Measurements from ENCODE around the gene DDIT4. TPM values are rescaled to one million over a fixed set of nuclear protein-coding genes. Genes with fewer than 3 reads are reported as not detected.

Gene DDIT4
- total and polyA plus RNA-seq, 2 donors: 134 to 628 TPM

- Histone ChIP-seq H3K4me3 (ENCODE audit: low read length in 2 of 2) (no peak overlapping the region), H3K4me1 (ENCODE audit: control insufficient read depth in 2 of 2, insufficient read depth in 2 of 2, low read length in 2 of 2) (peaks cover 11 to 31% of the 10 kb centered on the region in 2 donors), H3K36me3 (ENCODE audit: control insufficient read depth in 2 of 2, insufficient read depth in 2 of 2, low read length in 1 of 2) (peaks cover 13 to 21% of the 10 kb centered on the region in 2 donors), H3K27ac (ENCODE audit: low read depth in 1 of 2, low read length in 1 of 2) (peak overlapping the region in 1 of 2 donors; percentile 4), H3K9me3 (ENCODE audit: control insufficient read depth in 2 of 2, insufficient read depth in 1 of 2, low read length in 1 of 2) (peaks cover 1 to 8% of the 10 kb centered on the region in 2 donors), H3K27me3 (ENCODE audit: control insufficient read depth in 2 of 2, insufficient read depth in 1 of 2, low read length in 1 of 2) (peaks cover 0 to 10% of the 10 kb centered on the region in 2 donors)
- 96% methylated on average over 5 of the region's 5 CpGs for WGBS
- DNase-seq (ENCODE audit: low read depth in 6 of 9, low spot score in 9 of 9): no peak
Observed at GRCh38 chr10:72270607-72271281, 3.0 kb upstream of the DDIT4 start.

DNA sequence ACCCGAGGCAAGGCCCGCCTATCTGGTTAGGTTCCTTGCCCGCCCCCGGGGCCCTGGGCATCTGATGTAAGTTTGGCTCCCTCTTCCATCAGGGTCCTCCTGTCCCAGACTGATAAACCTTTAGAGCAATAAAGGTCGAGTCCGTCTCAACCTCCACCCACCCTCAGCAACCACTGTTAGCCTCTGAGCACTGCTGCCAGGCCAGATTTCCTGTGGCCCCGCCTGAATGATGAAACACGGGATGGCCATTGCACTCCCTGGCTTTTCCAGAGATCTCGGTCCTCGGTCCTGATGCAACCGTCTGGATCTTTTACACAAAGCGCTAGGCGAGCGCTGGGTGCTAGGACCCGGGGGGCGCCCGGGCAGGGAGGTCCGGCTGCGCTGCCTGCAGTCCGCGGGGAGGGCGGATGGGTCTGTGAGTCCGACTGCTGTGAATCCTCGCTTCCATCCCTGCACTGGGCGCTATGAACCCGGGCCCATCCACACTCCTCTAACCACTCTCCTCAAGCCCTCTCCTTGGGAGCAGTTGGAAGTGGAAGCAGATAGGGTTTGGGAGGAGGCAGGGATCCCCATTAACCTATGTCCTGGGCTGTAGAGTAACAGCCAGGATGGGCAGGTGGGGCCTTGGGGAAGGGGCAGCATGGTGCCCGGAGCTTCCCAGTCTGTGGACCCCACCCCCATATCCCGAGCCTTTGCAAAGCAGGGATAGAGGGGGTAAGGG is 875 bp upstream of the DDIT4 start:
- Histone ChIP-seq H3K27ac (ENCODE audit: low read depth in 1 of 2, low read length in 1 of 2) (peak overlapping the region; percentile 97 to 99), H3K27me3 (ENCODE audit: control insufficient read depth in 2 of 2, insufficient read depth in 1 of 2, low read length in 1 of 2) (peaks cover 0 to 10% of the 10 kb centered on the region in 2 donors), H3K9me3 (ENCODE audit: control insufficient read depth in 2 of 2, insufficient read depth in 1 of 2, low read length in 1 of 2) (peaks cover 1 to 8% of the 10 kb centered on the region in 2 donors), H3K4me1 (ENCODE audit: control insufficient read depth in 2 of 2, insufficient read depth in 2 of 2, low read length in 2 of 2) (peaks cover 20 to 48% of the 10 kb centered on the region in 2 donors), H3K4me3 (ENCODE audit: low read length in 2 of 2) (peak overlapping the region; percentile 94 to 100), H3K36me3 (ENCODE audit: control insufficient read depth in 2 of 2, insufficient read depth in 2 of 2, low read length in 1 of 2) (peaks cover 24 to 32% of the 10 kb centered on the region in 2 donors)
- WGBS: 12% methylated on average over 28 of the region's 28 CpGs
- DNase-seq (ENCODE audit: low read depth in 6 of 9, low spot score in 9 of 9): peak in 2 of 9 donors; percentile 52 to 68

DNA sequence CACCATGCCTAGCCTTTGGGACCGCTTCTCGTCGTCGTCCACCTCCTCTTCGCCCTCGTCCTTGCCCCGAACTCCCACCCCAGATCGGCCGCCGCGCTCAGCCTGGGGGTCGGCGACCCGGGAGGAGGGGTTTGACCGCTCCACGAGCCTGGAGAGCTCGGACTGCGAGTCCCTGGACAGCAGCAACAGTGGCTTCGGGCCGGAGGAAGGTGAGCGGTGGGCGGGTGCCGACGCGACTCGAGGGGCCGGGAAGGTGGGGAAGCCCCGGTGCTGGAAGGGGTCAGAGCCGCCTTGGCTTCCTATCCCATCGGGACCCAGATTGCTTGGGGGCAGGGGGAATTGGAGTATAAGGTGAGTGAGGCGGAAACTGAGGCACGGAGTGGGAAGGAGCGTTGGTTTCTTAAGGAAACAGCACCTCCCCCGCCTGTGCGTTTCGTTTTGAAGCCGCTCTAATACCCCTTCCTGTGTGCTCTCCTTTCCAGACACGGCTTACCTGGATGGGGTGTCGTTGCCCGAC is 547 bp downstream of the DDIT4 start:
- DNase-seq (ENCODE audit: low read depth in 6 of 9, low spot score in 9 of 9): peak in 1 of 9 donors; percentile 64

GRCh38 chr10:72274730-72275350 is 1.1 kb downstream of the DDIT4 start:
- peaks cover 27 to 56% of the 10 kb centered on the region in 2 donors for H3K4me1 ChIP-seq (ENCODE audit: control insufficient read depth in 2 of 2, insufficient read depth in 2 of 2, low read length in 2 of 2)
- peak overlapping the region; percentile 94 to 100 for H3K4me3 ChIP-seq (ENCODE audit: low read length in 2 of 2)
- peaks cover 24 to 32% of the 10 kb centered on the region in 2 donors for H3K36me3 ChIP-seq (ENCODE audit: control insufficient read depth in 2 of 2, insufficient read depth in 2 of 2, low read length in 1 of 2)
- peaks cover 1 to 8% of the 10 kb centered on the region in 2 donors for H3K9me3 ChIP-seq (ENCODE audit: control insufficient read depth in 2 of 2, insufficient read depth in 1 of 2, low read length in 1 of 2)
- H3K27ac ChIP-seq (ENCODE audit: low read depth in 1 of 2, low read length in 1 of 2): peak overlapping the region; percentile 97 to 99
- 38% methylated on average over 26 of the region's 26 CpGs for WGBS
- peaks cover 0 to 10% of the 10 kb centered on the region in 2 donors for H3K27me3 ChIP-seq (ENCODE audit: control insufficient read depth in 2 of 2, insufficient read depth in 1 of 2, low read length in 1 of 2)
- peak in 7 of 9 donors; percentile 73 to 92 (median 85) for DNase-seq (ENCODE audit: low read depth in 6 of 9, low spot score in 9 of 9)

More for the DNA sequence above, 547 bp downstream of the DDIT4 start:
- Histone ChIP-seq H3K9me3 (ENCODE audit: control insufficient read depth in 2 of 2, insufficient read depth in 1 of 2, low read length in 1 of 2) (peaks cover 1 to 8% of the 10 kb centered on the region in 2 donors), H3K27ac (ENCODE audit: low read depth in 1 of 2, low read length in 1 of 2) (peak overlapping the region; percentile 97 to 99), H3K27me3 (ENCODE audit: control insufficient read depth in 2 of 2, insufficient read depth in 1 of 2, low read length in 1 of 2) (peaks cover 0 to 10% of the 10 kb centered on the region in 2 donors), H3K4me1 (ENCODE audit: control insufficient read depth in 2 of 2, insufficient read depth in 2 of 2, low read length in 2 of 2) (peaks cover 27 to 56% of the 10 kb centered on the region in 2 donors), H3K36me3 (ENCODE audit: control insufficient read depth in 2 of 2, insufficient read depth in 2 of 2, low read length in 1 of 2) (peaks cover 24 to 32% of the 10 kb centered on the region in 2 donors), H3K4me3 (ENCODE audit: low read length in 2 of 2) (peak overlapping the region; percentile 94 to 100)
- 1% methylated on average over 40 of the region's 40 CpGs for WGBS

DNA sequence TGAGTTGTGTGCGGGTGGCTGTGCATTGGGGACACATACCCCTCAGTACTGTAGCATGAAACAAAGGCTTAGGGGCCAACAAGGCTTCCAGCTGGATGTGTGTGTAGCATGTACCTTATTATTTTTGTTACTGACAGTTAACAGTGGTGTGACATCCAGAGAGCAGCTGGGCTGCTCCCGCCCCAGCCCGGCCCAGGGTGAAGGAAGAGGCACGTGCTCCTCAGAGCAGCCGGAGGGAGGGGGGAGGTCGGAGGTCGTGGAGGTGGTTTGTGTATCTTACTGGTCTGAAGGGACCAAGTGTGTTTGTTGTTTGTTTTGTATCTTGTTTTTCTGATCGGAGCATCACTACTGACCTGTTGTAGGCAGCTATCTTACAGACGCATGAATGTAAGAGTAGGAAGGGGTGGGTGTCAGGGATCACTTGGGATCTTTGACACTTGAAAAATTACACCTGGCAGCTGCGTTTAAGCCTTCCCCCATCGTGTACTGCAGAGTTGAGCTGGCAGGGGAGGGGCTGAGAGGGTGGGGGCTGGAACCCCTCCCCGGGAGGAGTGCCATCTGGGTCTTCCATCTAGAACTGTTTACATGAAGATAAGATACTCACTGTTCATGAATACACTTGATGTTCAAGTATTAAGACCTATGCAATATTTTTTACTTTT is 1.8 kb downstream of the DDIT4 start:
- H3K27ac ChIP-seq (ENCODE audit: low read depth in 1 of 2, low read length in 1 of 2): peak overlapping the region; percentile 97 to 99
- peak in 8 of 9 donors; percentile 63 to 92 (median 76) for DNase-seq (ENCODE audit: low read depth in 6 of 9, low spot score in 9 of 9)
- H3K27me3 ChIP-seq (ENCODE audit: control insufficient read depth in 2 of 2, insufficient read depth in 1 of 2, low read length in 1 of 2): peaks cover 0 to 10% of the 10 kb centered on the region in 2 donors
- H3K4me1 ChIP-seq (ENCODE audit: control insufficient read depth in 2 of 2, insufficient read depth in 2 of 2, low read length in 2 of 2): peaks cover 30 to 61% of the 10 kb centered on the region in 2 donors
- H3K36me3 ChIP-seq (ENCODE audit: control insufficient read depth in 2 of 2, insufficient read depth in 2 of 2, low read length in 1 of 2): peaks cover 24 to 32% of the 10 kb centered on the region in 2 donors
- peaks cover 1 to 8% of the 10 kb centered on the region in 2 donors for H3K9me3 ChIP-seq (ENCODE audit: control insufficient read depth in 2 of 2, insufficient read depth in 1 of 2, low read length in 1 of 2)
- peak overlapping the region; percentile 94 to 100 for H3K4me3 ChIP-seq (ENCODE audit: low read length in 2 of 2)
- 7% methylated on average over 12 of the region's 12 CpGs for WGBS

GRCh38 chr10:72276013-72276387 is 2.3 kb downstream of the DDIT4 start:
- H3K9me3 ChIP-seq (ENCODE audit: control insufficient read depth in 2 of 2, insufficient read depth in 1 of 2, low read length in 1 of 2): peaks cover 1 to 8% of the 10 kb centered on the region in 2 donors
- DNase-seq (ENCODE audit: low read depth in 6 of 9, low spot score in 9 of 9): no peak
- peaks cover 30 to 62% of the 10 kb centered on the region in 2 donors for H3K4me1 ChIP-seq (ENCODE audit: control insufficient read depth in 2 of 2, insufficient read depth in 2 of 2, low read length in 2 of 2)
- WGBS: 65% methylated on average over 4 of the region's 4 CpGs
- peaks cover 0 to 10% of the 10 kb centered on the region in 2 donors for H3K27me3 ChIP-seq (ENCODE audit: control insufficient read depth in 2 of 2, insufficient read depth in 1 of 2, low read length in 1 of 2)
- H3K36me3 ChIP-seq (ENCODE audit: control insufficient read depth in 2 of 2, insufficient read depth in 2 of 2, low read length in 1 of 2): peaks cover 24 to 32% of the 10 kb centered on the region in 2 donors
- H3K27ac ChIP-seq (ENCODE audit: low read depth in 1 of 2, low read length in 1 of 2): peak overlapping the region; percentile 97 to 99
- peak overlapping the region; percentile 94 to 100 for H3K4me3 ChIP-seq (ENCODE audit: low read length in 2 of 2)

GRCh38 chr10:72276421-72277339 is 3.0 kb downstream of the DDIT4 start:
- 92% methylated on average over 6 of the region's 6 CpGs for WGBS
- Histone ChIP-seq H3K4me3 (ENCODE audit: low read length in 2 of 2) (peak overlapping the region; percentile 94 to 100), H3K27ac (ENCODE audit: low read depth in 1 of 2, low read length in 1 of 2) (peak overlapping the region; percentile 97 to 99), H3K36me3 (ENCODE audit: control insufficient read depth in 2 of 2, insufficient read depth in 2 of 2, low read length in 1 of 2) (peaks cover 24 to 32% of the 10 kb centered on the region in 2 donors), H3K27me3 (ENCODE audit: control insufficient read depth in 2 of 2, insufficient read depth in 1 of 2, low read length in 1 of 2) (peaks cover 0 to 10% of the 10 kb centered on the region in 2 donors), H3K9me3 (ENCODE audit: control insufficient read depth in 2 of 2, insufficient read depth in 1 of 2, low read length in 1 of 2) (peaks cover 1 to 8% of the 10 kb centered on the region in 2 donors), H3K4me1 (ENCODE audit: control insufficient read depth in 2 of 2, insufficient read depth in 2 of 2, low read length in 2 of 2) (peaks cover 30 to 62% of the 10 kb centered on the region in 2 donors)
- no peak for DNase-seq (ENCODE audit: low read depth in 6 of 9, low spot score in 9 of 9)

Measured in thymus (tissue), 11 donors.